IMR-90 (cell line): ENCODE results near the gene BCCIP. TPM values are rescaled to one million over a fixed set of nuclear protein-coding genes. Genes with fewer than 3 reads are reported as not detected.

Experiments
- ATAC-seq: fragments of 200-7000 bp; cut with Tn5 transposase; 2 replicates; pipeline ENCODE4 v1.9.1; 2020; ENCODE audit warnings: low read depth, mild to moderate bottlenecking, moderate library complexity
- BruUV-seq: library from RNA; stranded (reverse); fragments of 400-500 nt; replicated peaks from 2 replicates; lab custom pipeline; 2021; lab: Mats Ljungman, UMichigan
- CTCF ChIA-PET: fragments of 300-600 bp; formaldehyde crosslinking; extraction: SDS; loops from one replicate; lab custom pipeline; 2021; ENCODE audit warnings: antibody characterized with exemption; lab: Yijun Ruan, JAX
- POLR2A ChIA-PET: fragments of 300-600 bp; sonication (Branson Sonifier 250); formaldehyde crosslinking; loops from one replicate; lab custom pipeline; 2022; ENCODE audit warnings: antibody characterized with exemption; ENCODE audit not compliant: unreplicated experiment; lab: Charles Lee
- DNase-seq: peaks from one replicate; pipeline ENCODE4 v3.0.0; 2013
- H2AFZ ChIP-seq: replicated peaks from 2 replicates; pipeline ENCODE3; 2013; ENCODE audit warnings: low read length, mild to moderate bottlenecking; ENCODE audit not compliant: poor library complexity
- H2AK5ac ChIP-seq: 2 replicates; pipeline ENCODE4 v1.6.1; 2013; ENCODE audit warnings: low read depth, low read length, inconsistent platforms
- H2AK9ac ChIP-seq: replicated peaks from 2 replicates; pipeline ENCODE3; 2013; ENCODE audit warnings: mild to moderate bottlenecking, low read depth, low read length, moderate library complexity; ENCODE audit not compliant: poor library complexity
- H2BK120ac ChIP-seq: 2 replicates; pipeline ENCODE4 v1.6.1; 2013; ENCODE audit warnings: low read depth, low read length, inconsistent platforms
- H2BK15ac ChIP-seq: 3 replicates; pipeline ENCODE4 v1.6.1; 2013; ENCODE audit warnings: low read depth, low read length, inconsistent platforms
- H2BK20ac ChIP-seq: 2 replicates; pipeline ENCODE4 v1.6.1; 2013; ENCODE audit warnings: low read depth, mild to moderate bottlenecking, inconsistent platforms, low read length, moderate library complexity
- H2BK5ac ChIP-seq: 2 replicates; pipeline ENCODE4 v1.6.1; 2013; ENCODE audit warnings: mild to moderate bottlenecking, low read depth, low read length, inconsistent platforms; ENCODE audit not compliant: poor library complexity, severe bottlenecking
- H3K14ac ChIP-seq: replicated peaks from 2 replicates; pipeline ENCODE4 v1.6.1; 2013; ENCODE audit warnings: low read depth, low read length, inconsistent platforms
- H3K18ac ChIP-seq: 2 replicates; pipeline ENCODE4 v1.6.1; 2013; ENCODE audit warnings: low read depth, low read length, control low read depth
- H3K23ac ChIP-seq: 2 replicates; pipeline ENCODE4 v1.6.1; 2013; ENCODE audit warnings: low read depth, low read length, inconsistent platforms
- H3K27ac ChIP-seq: 2 replicates; pipeline ENCODE4 v1.5.1; 2013; ENCODE audit warnings: mild to moderate bottlenecking, control low read depth, low read length; ENCODE audit not compliant: insufficient read depth
- H3K27me3 ChIP-seq: 2 replicates; pipeline ENCODE4 v1.6.1; 2013; ENCODE audit warnings: low read length; ENCODE audit not compliant: control insufficient read depth, insufficient read depth
- H3K36me3 ChIP-seq: 2 replicates; pipeline ENCODE4 v1.6.1; 2013; ENCODE audit warnings: low read length, mixed read lengths; ENCODE audit not compliant: control insufficient read depth, insufficient read depth
- H3K4ac ChIP-seq: 2 replicates; pipeline ENCODE4 v1.6.1; 2013; ENCODE audit warnings: low read depth, low read length, inconsistent platforms
- H3K4me1 ChIP-seq: 2 replicates; pipeline ENCODE4 v1.6.1; 2013; ENCODE audit warnings: low read length, mixed read lengths; ENCODE audit not compliant: control insufficient read depth, insufficient read depth
- H3K4me2 ChIP-seq: 2 replicates; pipeline ENCODE4 v1.6.1; 2013; ENCODE audit warnings: low read depth, mild to moderate bottlenecking, control low read depth, low read length, moderate library complexity
- H3K4me3 ChIP-seq: 2 replicates; pipeline ENCODE4 v1.5.1; 2013; ENCODE audit warnings: low read depth, mild to moderate bottlenecking, control low read depth, low read length, moderate library complexity; ENCODE audit not compliant: insufficient read depth
- H3K56ac ChIP-seq: 2 replicates; pipeline ENCODE4 v1.6.1; 2013; ENCODE audit warnings: low read length, inconsistent platforms; ENCODE audit not compliant: insufficient read depth; ENCODE audit errors: extremely low read depth
- H3K79me1 ChIP-seq, 2 experiments: 2 replicates each; pipeline ENCODE4 v1.6.1; 2013; ENCODE audit warnings: low read length in 2 of 2, inconsistent platforms in 1 of 2, low read depth in 1 of 2
- H3K9ac ChIP-seq: 2 replicates; pipeline ENCODE4 v1.6.1; 2013; ENCODE audit warnings: low read depth, low read length, control low read depth
- H3K9me1 ChIP-seq: 2 replicates; pipeline ENCODE4 v1.6.1; 2013; ENCODE audit warnings: low read length, inconsistent platforms; ENCODE audit not compliant: insufficient read depth
- H3K9me3 ChIP-seq: 2 replicates; pipeline ENCODE4 v1.6.1; 2013; ENCODE audit warnings: low read length; ENCODE audit not compliant: control insufficient read depth, insufficient read depth
- H4K20me1 ChIP-seq: 2 replicates; pipeline ENCODE4 v1.6.1; 2013; ENCODE audit warnings: low read length, inconsistent platforms; ENCODE audit not compliant: insufficient read depth
- H4K5ac ChIP-seq: 2 replicates; pipeline ENCODE4 v1.6.1; 2013; ENCODE audit warnings: mild to moderate bottlenecking, low read depth, low read length, control low read depth
- H4K8ac ChIP-seq, 2 experiments: 2 replicates each; pipeline ENCODE4 v1.6.1; 2013; ENCODE audit warnings: low read depth in 2 of 2, low read length in 2 of 2, control low read depth in 1 of 2, inconsistent platforms in 1 of 2
- H4K91ac ChIP-seq: 2 replicates; pipeline ENCODE4 v1.6.1; 2013; ENCODE audit warnings: low read depth, low read length, inconsistent platforms; ENCODE audit not compliant: insufficient read depth
- BHLHE40 ChIP-seq: fragments of 150-350 bp; IDR thresholded peaks from 2 replicates; pipeline ENCODE4 v1.6.1; 2016; ENCODE audit warnings: mild to moderate bottlenecking, low read depth, low read length
- CEBPB ChIP-seq: IDR thresholded peaks from 2 replicates; pipeline ENCODE4 v1.6.1; 2012; ENCODE audit warnings: low read depth, low read length, improper control_type of control experiment
- FOS ChIP-seq: fragments of 150-350 bp; IDR thresholded peaks from 2 replicates; pipeline ENCODE4 v1.6.1; 2016; ENCODE audit warnings: low read depth, low read length
- MAFK ChIP-seq: IDR thresholded peaks from 2 replicates; pipeline ENCODE4 v1.6.1; 2012; ENCODE audit warnings: low read depth, low read length, improper control_type of control experiment
- MAZ ChIP-seq: IDR thresholded peaks from 2 replicates; pipeline ENCODE4 v1.6.1; 2012; ENCODE audit warnings: low read depth, mild to moderate bottlenecking, low read length, improper control_type of control experiment, moderate library complexity, borderline replicate concordance
- MXI1 ChIP-seq: IDR thresholded peaks from 2 replicates; pipeline ENCODE4 v1.6.1; 2012; ENCODE audit warnings: low read depth, mild to moderate bottlenecking, low read length, moderate library complexity, borderline replicate concordance
- POLR2A ChIP-seq: IDR thresholded peaks from 2 replicates; pipeline ENCODE4 v1.6.1; 2012; ENCODE audit warnings: mild to moderate bottlenecking, low read depth, low read length
- RAD21 ChIP-seq: IDR thresholded peaks from 2 replicates; pipeline ENCODE4 v1.6.1; 2012; ENCODE audit warnings: low read length, improper control_type of control experiment
- RCOR1 ChIP-seq: IDR thresholded peaks from 2 replicates; pipeline ENCODE4 v1.6.1; 2012; ENCODE audit warnings: mild to moderate bottlenecking, low read length, improper control_type of control experiment; ENCODE audit not compliant: insufficient replicate concordance
- RFX5 ChIP-seq: IDR thresholded peaks from 2 replicates; pipeline ENCODE4 v1.8.0; 2012; ENCODE audit warnings: low read depth, mild to moderate bottlenecking, low read length, moderate library complexity
- WGBS, 2 experiments: methylation state at CpG; one replicate each; pipeline versions ENCODE4 v1.1.5 to v1.1.7; 2013; ENCODE audit warnings: missing lambda C conversion rate in 2 of 2; ENCODE audit not compliant: insufficient read length in 1 of 2; ENCODE audit errors: extremely low coverage in 2 of 2; 5-methylcytosine and 5-hydroxymethylcytosine counted together
- dilution Hi-C: fragments of 300-500 bp; cut with HindIII; formaldehyde crosslinking; loops from one replicate; pipeline ENCODE4 v1.14.3; 2018; ENCODE audit warnings: low sequenced_read_pairs; ENCODE audit not compliant: unreplicated experiment
- in situ Hi-C: fragments of 300-500 bp; cut with MboI; formaldehyde crosslinking; loops from 3 replicates; pipeline ENCODE4 v1.14.3; 2019; ENCODE audit warnings: low sequenced_read_pairs, inconsistent platforms, mixed read lengths
- intact Hi-C: fragments of 100-400 bp; cut with micrococcal nuclease; formaldehyde crosslinking; loops from 2 replicates; pipeline ENCODE4 v1.10.0; 2022
- polyA plus RNA-seq, 3 experiments: library from polyadenylated mRNA; depleted of rRNA; stranded (reverse); fragments of >200 nt; gene quantifications; 2 replicates each; pipeline ENCODE4 v1.2.3, GENCODE V29; 2012; ENCODE audit warnings: low replicate concordance in 1 of 3
- total RNA-seq: library from RNA; depleted of rRNA; stranded (reverse); fragments of >200 nt; gene quantifications from 2 replicates; pipeline ENCODE4 v1.2.3, GENCODE V29; 2012
- TF ChIP-seq, protein P1 (sequence below): fragments of 150-350 bp; IDR thresholded peaks from 2 replicates; pipeline ENCODE4 v1.6.1; 2016; ENCODE audit warnings: low read depth, mild to moderate bottlenecking, low read length, moderate library complexity, borderline replicate concordance
- TF ChIP-seq, protein P2 (sequence below): fragments of 150-350 bp; IDR thresholded peaks from 2 replicates; pipeline ENCODE4 v1.6.1; 2017; ENCODE audit warnings: mild to moderate bottlenecking, antibody characterized with exemption, low read length, low read depth
- TF ChIP-seq, protein P3 (sequence below): conservative IDR thresholded peaks from 2 replicates; pipeline ENCODE4 v1.5.1; 2012; ENCODE audit warnings: mild to moderate bottlenecking, low read depth, low read length, improper control_type of control experiment

BCCIP gene
- total and polyA plus RNA-seq, 2 of the 4 experiments (the other 2 are of a cell fraction) = 31.9 to 49.2 TPM

- Histone ChIP-seq H3K4ac (no peak overlapping the region), H3K9me3 (no peaks in the 10 kb centered on the region), H3K56ac (no peak overlapping the region), H4K91ac (no peak overlapping the region), H3K4me1 (no peaks in the 10 kb centered on the region), H3K36me3 (peaks cover 39% of the 10 kb centered on the region), H3K23ac (no peak overlapping the region), H3K14ac (no peak overlapping the region), H4K20me1 (no peaks in the 10 kb centered on the region), H3K9me1 (no peaks in the 10 kb centered on the region; the same call in 1 of the 2 replicates), H2AFZ (no peak overlapping the region), H4K5ac (no peak overlapping the region), H2BK15ac (no peak overlapping the region), H4K8ac (no peak overlapping the region), H3K4me3 (no peak overlapping the region), H3K27me3 (no peaks in the 10 kb centered on the region), H3K79me1 (no peaks in the 10 kb centered on the region; a peak in 2 of 4 replicates), H3K18ac (no peak overlapping the region), H2BK20ac (no peak overlapping the region), H3K27ac (no peak overlapping the region), H2BK120ac (no peak overlapping the region), H2BK5ac (no peak overlapping the region), H2AK5ac (no peak overlapping the region), H3K9ac (no peak overlapping the region), H2AK9ac (no peak overlapping the region), H3K4me2 (no peak overlapping the region)
- WGBS, 2 experiments = no CpG with 5 or more reads among the region's 3 CpGs
- in situ Hi-C loops (no loop called here), dilution Hi-C loops (no loop called here), intact Hi-C loops (no loop called here)
- ATAC-seq = no peak
- ChIA-PET POLR2A (no interaction called here), CTCF (no interaction called here)
- TF ChIP-seq, protein P1, sequence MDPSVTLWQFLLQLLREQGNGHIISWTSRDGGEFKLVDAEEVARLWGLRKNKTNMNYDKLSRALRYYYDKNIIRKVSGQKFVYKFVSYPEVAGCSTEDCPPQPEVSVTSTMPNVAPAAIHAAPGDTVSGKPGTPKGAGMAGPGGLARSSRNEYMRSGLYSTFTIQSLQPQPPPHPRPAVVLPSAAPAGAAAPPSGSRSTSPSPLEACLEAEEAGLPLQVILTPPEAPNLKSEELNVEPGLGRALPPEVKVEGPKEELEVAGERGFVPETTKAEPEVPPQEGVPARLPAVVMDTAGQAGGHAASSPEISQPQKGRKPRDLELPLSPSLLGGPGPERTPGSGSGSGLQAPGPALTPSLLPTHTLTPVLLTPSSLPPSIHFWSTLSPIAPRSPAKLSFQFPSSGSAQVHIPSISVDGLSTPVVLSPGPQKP = no peak
- TF ChIP-seq RAD21 = no peak
- TF ChIP-seq FOS = no peak
- no peak for TF ChIP-seq CEBPB
- TF ChIP-seq, protein P2, sequence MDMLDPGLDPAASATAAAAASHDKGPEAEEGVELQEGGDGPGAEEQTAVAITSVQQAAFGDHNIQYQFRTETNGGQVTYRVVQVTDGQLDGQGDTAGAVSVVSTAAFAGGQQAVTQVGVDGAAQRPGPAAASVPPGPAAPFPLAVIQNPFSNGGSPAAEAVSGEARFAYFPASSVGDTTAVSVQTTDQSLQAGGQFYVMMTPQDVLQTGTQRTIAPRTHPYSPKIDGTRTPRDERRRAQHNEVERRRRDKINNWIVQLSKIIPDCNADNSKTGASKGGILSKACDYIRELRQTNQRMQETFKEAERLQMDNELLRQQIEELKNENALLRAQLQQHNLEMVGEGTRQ = no peak
- TF ChIP-seq, protein P3, sequence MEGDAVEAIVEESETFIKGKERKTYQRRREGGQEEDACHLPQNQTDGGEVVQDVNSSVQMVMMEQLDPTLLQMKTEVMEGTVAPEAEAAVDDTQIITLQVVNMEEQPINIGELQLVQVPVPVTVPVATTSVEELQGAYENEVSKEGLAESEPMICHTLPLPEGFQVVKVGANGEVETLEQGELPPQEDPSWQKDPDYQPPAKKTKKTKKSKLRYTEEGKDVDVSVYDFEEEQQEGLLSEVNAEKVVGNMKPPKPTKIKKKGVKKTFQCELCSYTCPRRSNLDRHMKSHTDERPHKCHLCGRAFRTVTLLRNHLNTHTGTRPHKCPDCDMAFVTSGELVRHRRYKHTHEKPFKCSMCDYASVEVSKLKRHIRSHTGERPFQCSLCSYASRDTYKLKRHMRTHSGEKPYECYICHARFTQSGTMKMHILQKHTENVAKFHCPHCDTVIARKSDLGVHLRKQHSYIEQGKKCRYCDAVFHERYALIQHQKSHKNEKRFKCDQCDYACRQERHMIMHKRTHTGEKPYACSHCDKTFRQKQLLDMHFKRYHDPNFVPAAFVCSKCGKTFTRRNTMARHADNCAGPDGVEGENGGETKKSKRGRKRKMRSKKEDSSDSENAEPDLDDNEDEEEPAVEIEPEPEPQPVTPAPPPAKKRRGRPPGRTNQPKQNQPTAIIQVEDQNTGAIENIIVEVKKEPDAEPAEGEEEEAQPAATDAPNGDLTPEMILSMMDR = no peak
- no peak for TF ChIP-seq RFX5
- no peak for TF ChIP-seq POLR2A
- TF ChIP-seq RCOR1 = no peak
- no peak for TF ChIP-seq MAZ
- TF ChIP-seq BHLHE40 = no peak
- TF ChIP-seq MAFK = no peak
- TF ChIP-seq MXI1 = no peak
- DNase-seq = no peak
- no TSS peak for BruUV-seq
These were observed 23.5 kb downstream of the BCCIP start for GRCh38 chr10:125846894-125847293.
